ENCODE measurements around the gene IFITM1.
A peak's percentile ranks its signal among the peaks of the same experiment; 100 is the strongest.

The IFITM1 gene

DNA sequence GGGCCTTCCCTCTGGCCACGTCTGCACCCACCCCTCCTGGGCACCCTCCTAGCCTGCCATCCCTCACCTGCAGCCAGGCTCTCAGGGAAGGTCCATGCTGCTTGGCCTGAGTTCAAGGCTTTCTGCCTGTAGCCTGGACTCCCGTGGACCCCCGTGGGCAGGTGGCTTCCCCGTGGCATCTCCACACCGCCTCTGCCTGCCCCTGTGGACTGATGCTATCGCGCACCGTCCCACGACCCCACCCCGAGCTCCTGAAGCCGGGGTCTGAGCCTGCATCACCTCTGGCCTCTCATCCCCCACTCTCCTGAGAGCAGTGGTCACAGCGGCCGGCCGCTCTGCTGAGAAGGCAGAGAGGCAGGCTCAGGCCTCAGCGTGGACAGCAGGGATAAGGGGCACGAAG lies 19.1 kb upstream of the IFITM1 start:
- H3K27me3 ChIP-seq (replicated peaks in 2 of 5; ENCODE audit: control insufficient read depth in 4 of 5, insufficient read depth in 5 of 5, low read length in 4 of 5), result peaks cover 0 to 23% (median 0%) of the 10 kb centered on the region in 5 experiments
- peaks cover 0 to 6% (median 3%) of the 10 kb centered on the region in 4 experiments for H3K4me1 ChIP-seq (ENCODE audit: control extremely low read depth in 1 of 4, control insufficient read depth in 4 of 4, insufficient read depth in 4 of 4, low read length in 3 of 4)
- peaks cover 0 to 20% (median 0%) of the 10 kb centered on the region in 4 experiments for H3K36me3 ChIP-seq (ENCODE audit: control insufficient read depth in 4 of 4, insufficient read depth in 4 of 4, low read length in 3 of 4)
- ChIA-PET POLR2A (no interaction called here), CTCF (interaction anchor here (0.8 to 2.0 kb wide), 3 partner anchors 10 to 67 kb away, joined by 3 to 14 read pairs (median 3); no protein-coding TSS in a partner anchor)
- WGBS (ENCODE audit: insufficient coverage), result 93% methylated on average over 12 of the region's 16 CpGs
- no peak overlapping the region for H3K4me3 ChIP-seq (ENCODE audit: control insufficient read depth in 1 of 7, extremely low read depth in 1 of 7, insufficient read depth in 4 of 7, low read depth in 2 of 7, low read length in 6 of 7)
- H3K27ac ChIP-seq (ENCODE audit: insufficient read depth in 1 of 2, low read depth in 1 of 2, low read length in 2 of 2, poor library complexity in 1 of 2, severe bottlenecking in 2 of 2), result no peak overlapping the region
- H3K9me3 ChIP-seq (ENCODE audit: control extremely low read depth in 1 of 5, control insufficient read depth in 4 of 5, insufficient read depth in 2 of 5, low read depth in 1 of 5, low read length in 4 of 5), result no peaks in the 10 kb centered on the region
- no peak for DNase-seq

DNA sequence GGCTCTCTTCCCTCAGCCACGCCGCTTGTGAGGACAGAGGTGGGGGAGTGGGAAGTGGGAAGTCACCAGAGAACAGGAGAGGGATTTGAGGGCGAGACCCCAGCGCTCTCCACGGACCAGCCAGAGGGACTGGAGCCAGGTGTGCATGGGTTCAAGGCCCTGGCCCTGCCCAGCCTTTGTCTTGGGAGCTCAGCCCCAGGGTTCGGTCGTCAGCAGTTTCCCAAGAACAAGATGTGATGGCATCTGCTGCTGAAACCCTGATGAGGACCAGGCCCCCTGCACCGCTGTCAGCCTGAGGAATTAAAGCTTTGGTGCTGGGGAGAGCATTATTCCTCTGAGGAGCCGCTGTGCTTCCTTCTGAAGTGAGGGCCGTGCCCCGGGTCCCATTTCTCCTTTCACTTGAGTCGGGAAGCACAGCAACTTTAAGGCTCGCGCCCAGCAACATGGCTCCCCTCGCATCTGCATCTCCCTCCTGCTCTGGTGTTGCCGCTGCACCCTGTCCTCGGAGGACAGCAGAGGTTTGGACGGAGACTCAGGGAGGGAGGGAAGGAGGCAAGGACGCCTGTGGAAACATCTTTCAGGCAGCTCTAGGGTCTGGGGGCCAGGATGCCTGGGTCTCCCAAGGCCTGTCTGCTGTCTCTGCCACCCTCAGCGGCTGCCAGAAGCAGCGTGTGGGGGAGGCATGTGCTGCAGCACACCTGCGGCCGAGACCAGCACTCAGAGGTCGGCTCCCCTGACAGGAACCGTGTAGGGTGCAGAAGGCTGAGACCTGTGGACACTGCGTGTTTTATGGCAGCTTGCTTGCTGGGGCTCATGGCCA lies 18.3 kb upstream of the IFITM1 start:
- CTCF ChIA-PET, result interaction anchor here (0.6 to 2.0 kb wide), 3 partner anchors 9 to 35 kb away, joined by 3 to 14 read pairs (median 3); no protein-coding TSS in a partner anchor
- peaks cover 0 to 30% (median 0%) of the 10 kb centered on the region in 5 experiments for H3K27me3 ChIP-seq (replicated peaks in 2 of 5; ENCODE audit: control insufficient read depth in 4 of 5, insufficient read depth in 5 of 5, low read length in 4 of 5)
- no peak overlapping the region for H3K4me3 ChIP-seq (ENCODE audit: control insufficient read depth in 1 of 7, extremely low read depth in 1 of 7, insufficient read depth in 4 of 7, low read depth in 2 of 7, low read length in 6 of 7)
- H3K36me3 ChIP-seq (ENCODE audit: control insufficient read depth in 4 of 4, insufficient read depth in 4 of 4, low read length in 3 of 4), result peaks cover 0 to 20% (median 0%) of the 10 kb centered on the region in 4 experiments
- POLR2A ChIA-PET, result no interaction called here
- H3K9me3 ChIP-seq (ENCODE audit: control extremely low read depth in 1 of 5, control insufficient read depth in 4 of 5, insufficient read depth in 2 of 5, low read depth in 1 of 5, low read length in 4 of 5), result no peaks in the 10 kb centered on the region
- WGBS (ENCODE audit: insufficient coverage), result 91% methylated on average over 24 of the region's 26 CpGs
- no peak overlapping the region for H3K27ac ChIP-seq (ENCODE audit: insufficient read depth in 1 of 2, low read depth in 1 of 2, low read length in 2 of 2, poor library complexity in 1 of 2, severe bottlenecking in 2 of 2)
- peaks cover 0 to 7% (median 1%) of the 10 kb centered on the region in 4 experiments for H3K4me1 ChIP-seq (ENCODE audit: control extremely low read depth in 1 of 4, control insufficient read depth in 4 of 4, insufficient read depth in 4 of 4, low read length in 3 of 4)
- no peak for DNase-seq

DNA sequence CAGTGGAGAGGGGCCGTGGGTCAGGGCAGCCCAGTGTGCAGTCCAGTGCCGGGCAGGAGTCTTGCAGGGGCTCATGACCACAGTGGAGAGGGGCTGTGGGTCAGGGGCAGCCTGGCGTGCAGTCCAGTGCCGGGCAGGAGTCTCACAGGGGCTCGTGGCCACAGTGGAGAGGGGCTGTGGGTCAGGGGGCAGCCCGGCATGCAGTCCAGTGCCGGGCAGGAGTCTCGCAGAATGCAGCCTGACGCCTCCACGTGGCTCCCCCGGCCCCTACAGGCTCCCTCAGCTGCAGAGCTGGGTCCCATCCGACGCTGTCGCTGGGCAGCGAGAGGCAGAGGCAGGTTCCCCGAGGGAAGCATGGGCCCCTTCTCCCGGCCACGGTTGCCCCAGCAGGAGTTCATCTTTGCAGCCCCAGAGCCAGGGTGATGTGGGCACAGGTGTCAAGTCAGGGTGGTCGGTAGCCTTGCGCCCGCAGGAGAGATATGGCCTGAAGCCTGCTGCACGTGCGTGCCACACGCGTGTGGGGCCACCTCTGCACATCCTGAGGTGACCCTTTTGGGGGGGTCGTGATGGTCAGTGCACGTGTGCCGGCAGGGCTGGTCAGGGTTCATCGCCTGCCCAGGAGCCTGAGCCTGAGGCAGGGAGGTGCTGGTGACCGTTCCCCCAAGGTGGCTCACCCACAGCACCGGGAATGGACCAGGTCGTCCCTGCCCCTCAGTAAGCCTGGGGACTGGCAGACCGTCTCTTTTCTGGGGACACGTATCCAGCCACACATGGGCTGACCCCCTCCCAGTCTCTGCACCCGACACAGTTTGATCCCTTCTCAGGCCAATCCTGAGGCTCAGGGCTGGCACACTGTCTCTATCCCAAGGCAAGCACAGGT lies 17.4 kb upstream of the IFITM1 start:
- POLR2A ChIA-PET, result no interaction called here
- no peaks in the 10 kb centered on the region for H3K9me3 ChIP-seq (ENCODE audit: control extremely low read depth in 1 of 5, control insufficient read depth in 4 of 5, insufficient read depth in 2 of 5, low read depth in 1 of 5, low read length in 4 of 5)
- CTCF ChIA-PET, result no interaction called here
- peaks cover 0 to 20% (median 0%) of the 10 kb centered on the region in 4 experiments for H3K36me3 ChIP-seq (ENCODE audit: control insufficient read depth in 4 of 4, insufficient read depth in 4 of 4, low read length in 3 of 4)
- H3K4me3 ChIP-seq (ENCODE audit: control insufficient read depth in 1 of 7, extremely low read depth in 1 of 7, insufficient read depth in 4 of 7, low read depth in 2 of 7, low read length in 6 of 7), result no peak overlapping the region
- no peak overlapping the region for H3K27ac ChIP-seq (ENCODE audit: insufficient read depth in 1 of 2, low read depth in 1 of 2, low read length in 2 of 2, poor library complexity in 1 of 2, severe bottlenecking in 2 of 2)
- peaks cover 0 to 33% (median 0%) of the 10 kb centered on the region in 5 experiments for H3K27me3 ChIP-seq (replicated peaks in 2 of 5; ENCODE audit: control insufficient read depth in 4 of 5, insufficient read depth in 5 of 5, low read length in 4 of 5)
- 90% methylated on average over 32 of the region's 35 CpGs for WGBS (ENCODE audit: insufficient coverage)
- H3K4me1 ChIP-seq (ENCODE audit: control extremely low read depth in 1 of 4, control insufficient read depth in 4 of 4, insufficient read depth in 4 of 4, low read length in 3 of 4), result peaks cover 0 to 7% (median 1%) of the 10 kb centered on the region in 4 experiments
- DNase-seq, result no peak

DNA sequence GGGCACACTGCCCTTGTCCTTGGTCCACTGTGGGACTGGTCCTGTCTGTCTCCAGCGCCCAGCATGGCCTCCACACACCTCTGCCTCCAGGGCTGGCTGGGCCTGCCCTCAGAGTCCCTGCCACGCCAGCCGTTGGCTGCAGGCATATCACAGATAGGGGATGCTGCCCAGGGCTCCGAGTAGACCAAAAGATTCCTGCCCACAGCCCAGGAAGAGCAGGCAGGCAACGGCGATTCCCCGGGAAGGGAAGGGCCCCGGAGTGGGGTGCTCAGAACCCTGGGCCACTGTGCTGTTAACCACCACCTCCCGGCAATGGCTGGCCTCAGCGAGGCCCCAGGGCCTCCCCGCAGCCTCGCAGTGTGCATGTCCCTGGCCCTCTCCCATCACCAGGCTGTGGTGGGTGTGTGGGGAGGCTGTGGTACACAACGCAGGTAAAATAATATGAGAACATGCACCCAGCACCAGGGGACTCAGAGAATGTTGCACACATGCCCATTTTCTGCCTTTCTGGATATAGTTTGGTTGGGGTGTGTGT lies 16.7 kb upstream of the IFITM1 start:
- ChIA-PET CTCF (no interaction called here), POLR2A (no interaction called here)
- Histone ChIP-seq H3K4me1 (ENCODE audit: control extremely low read depth in 1 of 4, control insufficient read depth in 4 of 4, insufficient read depth in 4 of 4, low read length in 3 of 4) (peaks cover 0 to 7% (median 1%) of the 10 kb centered on the region in 4 experiments), H3K27me3 (replicated peaks in 2 of 5; ENCODE audit: control insufficient read depth in 4 of 5, insufficient read depth in 5 of 5, low read length in 4 of 5) (peaks cover 0 to 33% (median 0%) of the 10 kb centered on the region in 5 experiments), H3K4me3 (ENCODE audit: control insufficient read depth in 1 of 7, extremely low read depth in 1 of 7, insufficient read depth in 4 of 7, low read depth in 2 of 7, low read length in 6 of 7) (no peak overlapping the region), H3K36me3 (ENCODE audit: control insufficient read depth in 4 of 4, insufficient read depth in 4 of 4, low read length in 3 of 4) (peaks cover 0 to 19% (median 0%) of the 10 kb centered on the region in 4 experiments), H3K9me3 (ENCODE audit: control extremely low read depth in 1 of 5, control insufficient read depth in 4 of 5, insufficient read depth in 2 of 5, low read depth in 1 of 5, low read length in 4 of 5) (no peaks in the 10 kb centered on the region), H3K27ac (ENCODE audit: insufficient read depth in 1 of 2, low read depth in 1 of 2, low read length in 2 of 2, poor library complexity in 1 of 2, severe bottlenecking in 2 of 2) (no peak overlapping the region)
- no peak for DNase-seq
- WGBS (ENCODE audit: insufficient coverage), result 74% methylated on average over 7 of the region's 13 CpGs

DNA sequence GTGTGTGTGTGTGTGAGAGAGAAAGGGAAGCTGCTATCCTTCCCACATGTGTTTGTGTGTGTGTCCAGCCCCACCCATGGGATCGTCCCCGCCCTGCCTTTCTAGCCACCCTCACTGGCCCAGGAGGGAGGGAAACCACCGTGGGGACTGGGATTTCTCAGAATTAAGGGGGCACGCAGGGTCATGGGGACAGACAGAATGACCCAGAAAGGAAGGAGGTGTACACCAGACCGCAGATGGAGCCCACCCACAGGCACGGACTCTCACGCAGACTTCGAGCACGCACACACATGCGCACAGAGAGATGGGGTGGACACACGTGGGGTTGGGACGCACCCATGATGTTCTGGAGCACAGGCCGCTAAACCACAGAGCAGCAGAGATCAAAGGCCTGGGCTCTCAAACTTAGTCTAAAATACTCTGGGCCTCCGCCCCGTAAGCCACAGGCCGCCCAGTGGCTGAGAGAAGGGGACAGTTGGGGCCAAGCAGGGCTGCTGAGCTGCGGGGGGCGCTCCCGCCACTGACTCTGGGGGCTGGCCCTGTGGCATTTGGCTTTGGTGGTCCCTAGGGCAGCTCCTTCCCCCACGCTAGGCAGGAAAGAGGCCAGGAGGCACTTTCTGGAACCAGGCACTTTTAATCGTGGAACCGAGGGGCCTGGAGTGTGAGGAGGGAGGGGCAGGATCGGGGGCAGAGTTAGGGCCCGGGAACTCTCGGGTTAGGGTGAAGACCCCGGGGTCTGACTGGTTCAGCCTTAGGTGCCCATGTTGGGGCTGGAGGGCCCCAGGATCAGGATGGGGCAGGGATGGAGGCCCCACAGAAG lies 16.0 kb upstream of the IFITM1 start:
- H3K9me3 ChIP-seq (ENCODE audit: control extremely low read depth in 1 of 5, control insufficient read depth in 4 of 5, insufficient read depth in 2 of 5, low read depth in 1 of 5, low read length in 4 of 5), result no peaks in the 10 kb centered on the region
- ChIA-PET CTCF (interaction anchor here (0.9 to 2.1 kb wide), 3 partner anchors 57 to 151 kb away, joined by 3 to 7 read pairs (median 4); no protein-coding TSS in a partner anchor), POLR2A (no interaction called here)
- no peak overlapping the region for H3K4me3 ChIP-seq (ENCODE audit: control insufficient read depth in 1 of 7, extremely low read depth in 1 of 7, insufficient read depth in 4 of 7, low read depth in 2 of 7, low read length in 6 of 7)
- peaks cover 0 to 16% (median 0%) of the 10 kb centered on the region in 4 experiments for H3K36me3 ChIP-seq (ENCODE audit: control insufficient read depth in 4 of 4, insufficient read depth in 4 of 4, low read length in 3 of 4)
- peak in 1 of 3 donors; percentile 33 for DNase-seq
- peaks cover 0 to 33% (median 0%) of the 10 kb centered on the region in 5 experiments for H3K27me3 ChIP-seq (replicated peaks in 2 of 5; ENCODE audit: control insufficient read depth in 4 of 5, insufficient read depth in 5 of 5, low read length in 4 of 5)
- peaks cover 0 to 7% (median 1%) of the 10 kb centered on the region in 4 experiments for H3K4me1 ChIP-seq (ENCODE audit: control extremely low read depth in 1 of 4, control insufficient read depth in 4 of 4, insufficient read depth in 4 of 4, low read length in 3 of 4)
- WGBS (ENCODE audit: insufficient coverage), result 57% methylated on average over 25 of the region's 26 CpGs
- H3K27ac ChIP-seq (ENCODE audit: insufficient read depth in 1 of 2, low read depth in 1 of 2, low read length in 2 of 2, poor library complexity in 1 of 2, severe bottlenecking in 2 of 2), result no peak overlapping the region

DNA sequence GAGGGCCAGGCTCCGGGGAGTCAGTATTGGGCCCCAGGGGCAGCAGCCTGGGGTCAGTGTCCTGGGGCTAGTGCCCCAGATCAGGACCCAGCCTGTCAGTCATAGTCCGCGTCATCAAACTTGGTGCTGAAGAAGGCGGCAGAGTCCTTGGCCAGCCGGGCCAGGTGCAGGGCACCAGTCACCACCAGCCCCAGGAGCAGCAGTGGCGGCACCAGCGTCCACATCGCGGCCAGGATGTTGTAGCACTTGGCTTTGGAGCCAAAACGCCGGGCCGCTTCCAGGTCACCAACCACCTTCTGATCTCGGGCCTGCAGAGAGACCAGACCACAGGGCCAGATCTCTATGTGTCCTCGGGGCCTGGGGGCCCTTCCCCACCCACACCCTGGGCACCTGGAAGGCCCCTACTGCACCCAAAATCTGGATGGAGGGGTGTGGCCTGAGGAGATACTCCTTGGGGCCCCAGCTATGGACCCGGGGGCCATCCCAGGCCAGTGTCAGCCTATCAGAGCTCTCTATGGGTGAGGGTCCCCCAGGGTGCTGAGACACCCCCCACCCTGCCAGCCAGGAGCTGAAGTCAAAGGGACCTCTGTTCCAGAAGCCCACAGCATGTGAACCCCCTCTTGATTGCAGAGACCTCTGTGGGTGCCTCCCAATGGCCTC lies 15.3 kb upstream of the IFITM1 start:
- Histone ChIP-seq H3K4me3 (ENCODE audit: control insufficient read depth in 1 of 7, extremely low read depth in 1 of 7, insufficient read depth in 4 of 7, low read depth in 2 of 7, low read length in 6 of 7) (no peak overlapping the region), H3K27ac (ENCODE audit: insufficient read depth in 1 of 2, low read depth in 1 of 2, low read length in 2 of 2, poor library complexity in 1 of 2, severe bottlenecking in 2 of 2) (no peak overlapping the region), H3K27me3 (replicated peaks in 2 of 5; ENCODE audit: control insufficient read depth in 4 of 5, insufficient read depth in 5 of 5, low read length in 4 of 5) (peaks cover 0 to 33% (median 0%) of the 10 kb centered on the region in 5 experiments), H3K36me3 (ENCODE audit: control insufficient read depth in 4 of 4, insufficient read depth in 4 of 4, low read length in 3 of 4) (peaks cover 0 to 12% (median 0%) of the 10 kb centered on the region in 4 experiments), H3K9me3 (ENCODE audit: control extremely low read depth in 1 of 5, control insufficient read depth in 4 of 5, insufficient read depth in 2 of 5, low read depth in 1 of 5, low read length in 4 of 5) (no peaks in the 10 kb centered on the region), H3K4me1 (ENCODE audit: control extremely low read depth in 1 of 4, control insufficient read depth in 4 of 4, insufficient read depth in 4 of 4, low read length in 3 of 4) (peaks cover 0 to 7% (median 2%) of the 10 kb centered on the region in 4 experiments)
- 81% methylated on average over 14 of the region's 15 CpGs for WGBS (ENCODE audit: insufficient coverage)
- CTCF ChIA-PET, result interaction anchor here (0.7 to 2.8 kb wide), 9 partner anchors 9 to 150 kb away, joined by 3 to 11 read pairs (median 3); no protein-coding TSS in a partner anchor
- POLR2A ChIA-PET, result no interaction called here
- DNase-seq, result no peak

Data from common myeloid progenitor, CD34-positive (primary cell).